ENCODE results near the gene SCG3. TPM values are rescaled to one million over a fixed set of nuclear protein-coding genes. Genes with fewer than 3 reads are reported as not detected.

The SCG3 gene
- total RNA-seq, 4 donors from 2014 or later: not detected

- no peaks in the 10 kb centered on the region for H3K9me3 ChIP-seq
- H3K27me3 ChIP-seq: no peaks in the 10 kb centered on the region
- no peak for ATAC-seq
- H3K36me3 ChIP-seq: no peaks in the 10 kb centered on the region
- peaks cover 20 to 23% of the 10 kb centered on the region in 2 donors for H3K4me1 ChIP-seq
- H3K27ac ChIP-seq: no peak overlapping the region
- intact Hi-C loops (cut with DNase I; ENCODE audit: low total_unique reads): no loop called here
- TF ChIP-seq POLR2A (IDR thresholded peaks at IDR 0.05) (no peak), CTCF (IDR thresholded peaks at IDR 0.05 in 4 of 5, conservative IDR thresholded peaks at IDR 0.05 in 1 of 5) (no peak)
- no peak overlapping the region for H3K4me3 ChIP-seq
- in situ Hi-C loops (cut with MboI; ENCODE audit: low sequenced_read_pairs in 4 of 4): no loop called here
- DNase-seq: no peak
Observed at GRCh38 chr15:51739061-51739712, 57.9 kb downstream of the SCG3 start.

DNA sequence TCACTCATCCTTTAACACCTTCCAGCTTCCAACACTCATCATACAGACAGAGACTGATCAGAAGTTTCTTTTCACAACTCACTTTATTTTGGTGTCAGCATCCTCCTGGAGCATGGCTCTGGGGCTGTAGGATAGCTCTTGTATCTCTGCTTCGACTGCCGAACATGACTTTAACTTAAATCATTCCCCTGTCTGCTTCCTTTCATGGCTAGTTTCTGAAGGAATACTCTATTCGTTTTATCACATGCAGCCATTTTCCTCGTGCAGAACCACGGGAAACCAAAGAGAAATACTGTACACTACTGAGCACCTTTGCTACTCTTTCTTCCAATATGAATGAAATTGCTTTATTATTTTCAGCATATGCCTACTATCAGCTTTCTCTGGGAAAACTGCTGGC lies 68.0 kb downstream of the SCG3 start:
- ATAC-seq: no peak

DNA sequence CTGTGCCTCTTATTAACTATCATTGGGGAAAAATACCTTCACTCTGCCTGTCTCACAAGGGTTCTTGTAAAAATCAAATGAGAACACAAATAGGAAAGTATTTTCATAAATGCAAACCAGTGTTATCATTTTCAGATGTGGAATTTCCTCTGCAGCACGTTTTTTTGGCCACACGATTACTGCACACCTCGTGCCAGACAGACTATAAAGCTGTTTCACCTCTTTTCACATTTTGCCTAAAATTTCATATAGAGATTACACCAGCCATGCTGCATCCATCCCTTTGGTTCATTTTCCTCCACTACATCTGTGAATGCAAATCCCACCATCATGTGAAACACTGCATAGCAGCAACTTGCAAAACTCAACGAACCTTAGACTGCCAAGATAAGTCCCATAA lies 68.9 kb downstream of the SCG3 start:
- Histone ChIP-seq H3K27me3 (no peaks in the 10 kb centered on the region), H3K27ac (no peak overlapping the region), H3K9me3 (no peaks in the 10 kb centered on the region), H3K4me1 (peaks cover 10 to 15% of the 10 kb centered on the region in 2 donors), H3K36me3 (no peaks in the 10 kb centered on the region), H3K4me3 (peak overlapping the region in 1 of 4 donors; percentile 59)
- DNase-seq: no peak
- ATAC-seq: no peak
- intact Hi-C loops (cut with DNase I; ENCODE audit: low total_unique reads) (no loop called here), in situ Hi-C loops (cut with MboI; ENCODE audit: low sequenced_read_pairs in 4 of 4) (no loop called here)
- TF ChIP-seq POLR2A (IDR thresholded peaks at IDR 0.05) (no peak), CTCF (IDR thresholded peaks at IDR 0.05 in 4 of 5, conservative IDR thresholded peaks at IDR 0.05 in 1 of 5) (no peak)

More for the DNA sequence above, 68.0 kb downstream of the SCG3 start:
- Histone ChIP-seq H3K27me3 (no peaks in the 10 kb centered on the region), H3K4me3 (no peak overlapping the region), H3K4me1 (peaks cover 10 to 15% of the 10 kb centered on the region in 2 donors), H3K36me3 (no peaks in the 10 kb centered on the region), H3K9me3 (no peaks in the 10 kb centered on the region), H3K27ac (no peak overlapping the region)
- DNase-seq: no peak
- no peak for TF ChIP-seq CTCF (IDR thresholded peaks at IDR 0.05 in 4 of 5, conservative IDR thresholded peaks at IDR 0.05 in 1 of 5)
- no peak for TF ChIP-seq POLR2A (IDR thresholded peaks at IDR 0.05)
- intact Hi-C loops (cut with DNase I; ENCODE audit: low total_unique reads) (no loop called here), in situ Hi-C loops (cut with MboI; ENCODE audit: low sequenced_read_pairs in 4 of 4) (no loop called here)

DNA sequence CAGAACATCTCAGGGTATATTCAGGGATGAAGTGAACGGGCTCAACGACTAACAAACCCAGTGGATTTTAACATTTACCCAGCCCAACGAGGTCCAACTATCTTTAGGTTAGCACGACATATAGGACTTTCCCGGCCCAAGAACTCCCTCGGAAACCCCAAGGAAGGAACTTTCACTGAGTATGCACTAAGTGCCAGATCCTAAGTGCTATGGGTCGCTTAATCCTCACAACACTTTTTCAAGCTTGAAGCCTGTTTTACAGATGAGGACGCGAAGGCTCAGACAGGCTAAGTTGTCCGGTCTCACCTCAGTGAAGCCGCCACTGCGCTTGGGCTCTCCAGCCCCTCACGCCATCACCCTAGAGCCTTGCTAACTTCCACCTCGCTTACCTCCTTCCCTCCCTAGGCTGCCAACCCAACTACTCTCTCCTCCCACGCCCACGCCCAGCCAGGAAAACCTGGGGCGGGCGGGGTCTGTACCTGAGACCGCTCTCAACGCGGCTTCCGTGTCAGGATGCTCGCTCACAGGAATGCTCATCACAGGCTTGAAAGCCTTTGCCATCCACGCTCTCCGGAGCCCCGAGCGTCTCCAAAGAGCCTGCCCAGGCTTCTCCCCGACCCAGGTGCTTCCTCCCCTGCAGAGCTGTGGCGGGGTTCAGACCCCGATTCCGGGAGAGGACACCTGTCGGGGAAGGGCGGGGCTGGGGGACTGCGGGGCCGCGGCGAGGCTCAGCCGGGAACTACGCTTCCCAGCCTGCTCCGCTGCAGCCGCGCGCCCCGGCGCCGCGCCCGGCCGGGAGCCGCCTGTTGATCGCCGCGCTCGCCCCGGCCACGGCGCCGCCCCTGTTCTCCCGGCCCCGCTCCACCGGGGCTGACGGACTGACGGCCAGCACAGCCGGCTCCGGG lies 69.7 kb downstream of the SCG3 start, which contains the start of gene TMOD2:
TSS of gene TMOD2 (plus strand) at position 806 of the 905 bp plus-strand sequence. CDS start 14,845 bp downstream, outside the sequence.
- no peak for TF ChIP-seq POLR2A (IDR thresholded peaks at IDR 0.05)
- intact Hi-C loops (cut with DNase I; ENCODE audit: low total_unique reads): no loop called here
- ATAC-seq (peak; percentile 64 to 78), DNase-seq (no peak)
- H3K4me1 ChIP-seq: peaks cover 10 to 15% of the 10 kb centered on the region in 2 donors
- peak within 1 kb of the TSS; percentile 55 to 66 (median 60) for H3K4me3 ChIP-seq
- peak within 1 kb of the TSS in 2 of 4 donors; percentile 12 to 54 for H3K27ac ChIP-seq
- H3K27me3 ChIP-seq: no peaks in the 10 kb centered on the region
- H3K9me3 ChIP-seq: no peaks in the 10 kb centered on the region
- in situ Hi-C loops (cut with MboI; ENCODE audit: low sequenced_read_pairs in 4 of 4): no loop called here
- no peaks in the 10 kb centered on the region for H3K36me3 ChIP-seq

Data from gastrocnemius medialis (tissue), 4 donors.